IPS-18a (cell line): Measurements from ENCODE around the gene RACK1.

Experiments used
- H3K27ac ChIP-seq: one replicate; pipeline ENCODE4 v1.5.1; 2013; ENCODE audit warnings: low read length
- H3K27me3 ChIP-seq: one replicate; pipeline ENCODE4 v1.6.1; 2013; ENCODE audit warnings: mild to moderate bottlenecking, low read length; ENCODE audit not compliant: control insufficient read depth, insufficient read depth
- H3K36me3 ChIP-seq: one replicate; pipeline ENCODE4 v1.6.1; 2013; ENCODE audit warnings: low read depth, low read length; ENCODE audit not compliant: control insufficient read depth
- H3K4me1 ChIP-seq: one replicate; pipeline ENCODE4 v1.6.1; 2013; ENCODE audit warnings: low read depth, low read length; ENCODE audit not compliant: control insufficient read depth
- H3K4me3 ChIP-seq: one replicate; pipeline ENCODE4 v1.5.1; 2013; ENCODE audit warnings: low read length
- H3K9ac ChIP-seq: one replicate; pipeline ENCODE4 v1.6.1; 2013; ENCODE audit warnings: mild to moderate bottlenecking, low read length, moderate library complexity
- H3K9me3 ChIP-seq: one replicate; pipeline ENCODE4 v1.6.1; 2013; ENCODE audit warnings: low read depth, low read length; ENCODE audit not compliant: control insufficient read depth

The RACK1 gene

DNA sequence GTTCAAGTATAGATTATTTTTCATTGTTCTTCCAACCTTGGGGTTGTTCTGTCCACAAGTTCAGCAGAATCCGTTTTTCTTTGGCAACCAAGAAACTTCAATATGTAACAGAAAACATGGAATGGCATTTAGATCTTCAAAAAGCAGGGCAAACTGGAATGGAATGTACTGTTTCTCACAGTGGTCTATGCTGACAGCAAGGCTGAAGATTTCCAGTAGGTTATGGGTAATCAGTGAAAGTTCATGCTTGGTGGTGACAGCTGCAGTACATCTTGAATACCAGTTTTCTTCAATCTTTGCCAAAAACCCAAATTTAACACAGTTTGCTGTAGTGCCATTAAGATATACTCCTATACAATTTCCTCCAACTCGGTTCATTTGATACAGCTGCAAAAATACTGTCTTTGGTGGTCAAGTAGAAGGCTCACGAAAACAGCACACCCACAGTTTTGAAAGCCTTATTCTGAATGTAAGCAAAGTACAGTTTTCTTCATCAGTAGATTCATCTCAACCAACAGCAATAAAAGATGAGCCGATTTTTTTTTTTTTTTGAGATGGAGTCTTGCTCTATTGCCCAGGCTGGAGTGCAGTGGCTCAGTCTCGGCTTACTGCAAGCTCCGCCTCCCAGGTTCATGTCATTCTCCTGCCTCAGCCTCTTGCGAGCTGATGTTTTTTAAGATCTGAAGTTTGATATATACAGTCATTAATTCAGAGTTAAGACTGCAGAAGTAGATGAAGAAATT, 12.3 kb upstream of the RACK1 start:
- H3K27ac ChIP-seq, result no peak overlapping the region
- peaks cover 17% of the 10 kb centered on the region for H3K4me1 ChIP-seq
- no peak overlapping the region for H3K9ac ChIP-seq
- no peak overlapping the region for H3K4me3 ChIP-seq
- H3K9me3 ChIP-seq, result no peaks in the 10 kb centered on the region
- H3K27me3 ChIP-seq, result no peaks in the 10 kb centered on the region
- peaks cover 30% of the 10 kb centered on the region for H3K36me3 ChIP-seq

DNA sequence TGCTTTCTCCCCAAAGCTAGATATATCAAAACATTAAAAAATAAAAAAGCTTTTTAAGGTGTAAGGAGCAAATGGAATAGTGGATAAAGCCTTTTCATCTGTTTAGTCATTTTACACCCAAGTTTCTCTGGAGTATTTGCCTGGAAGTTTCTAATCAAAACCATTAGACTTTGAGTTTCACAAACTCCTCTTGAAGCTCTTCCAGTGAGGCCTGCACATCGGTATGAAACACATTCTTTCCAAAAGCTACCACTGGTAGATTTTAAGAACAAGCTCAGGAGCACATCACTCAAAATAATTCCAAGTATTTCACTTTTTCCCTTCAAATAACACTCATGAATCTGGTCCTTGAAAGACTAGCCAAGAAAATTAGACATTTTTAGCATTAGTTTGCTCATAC, 11.6 kb upstream of the RACK1 start:
- H3K36me3 ChIP-seq, result peaks cover 30% of the 10 kb centered on the region
- H3K4me1 ChIP-seq, result peaks cover 15% of the 10 kb centered on the region
- H3K9ac ChIP-seq, result no peak overlapping the region
- H3K4me3 ChIP-seq, result no peak overlapping the region
- no peaks in the 10 kb centered on the region for H3K9me3 ChIP-seq
- H3K27ac ChIP-seq, result no peak overlapping the region
- no peaks in the 10 kb centered on the region for H3K27me3 ChIP-seq

DNA sequence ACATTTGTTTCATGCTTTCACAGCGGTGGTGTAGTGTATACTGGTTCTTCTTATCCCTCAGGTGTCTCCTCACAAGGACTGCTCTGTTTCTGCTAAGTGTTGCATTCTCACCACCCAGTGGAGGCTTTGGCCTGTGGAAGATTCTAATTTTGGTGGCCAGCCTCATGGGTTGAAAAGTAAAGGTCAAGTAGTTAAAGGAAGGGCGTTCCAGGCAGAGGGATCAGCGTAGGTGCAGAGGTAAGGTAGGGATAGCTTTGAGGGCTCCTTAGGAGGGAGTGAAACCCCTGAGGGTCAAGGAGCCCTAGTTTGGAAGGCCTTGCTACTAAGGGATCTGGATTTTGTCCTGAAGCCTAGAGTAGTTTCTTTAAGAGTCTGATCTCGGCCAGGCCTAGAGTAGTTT, 4.6 kb upstream of the RACK1 start:
- Histone ChIP-seq H3K4me1 (peaks cover 11% of the 10 kb centered on the region), H3K9me3 (no peaks in the 10 kb centered on the region), H3K27ac (no peak overlapping the region), H3K27me3 (no peaks in the 10 kb centered on the region), H3K4me3 (peak overlapping the region; percentile 85), H3K9ac (peak overlapping the region; percentile 91), H3K36me3 (peaks cover 5% of the 10 kb centered on the region)

DNA sequence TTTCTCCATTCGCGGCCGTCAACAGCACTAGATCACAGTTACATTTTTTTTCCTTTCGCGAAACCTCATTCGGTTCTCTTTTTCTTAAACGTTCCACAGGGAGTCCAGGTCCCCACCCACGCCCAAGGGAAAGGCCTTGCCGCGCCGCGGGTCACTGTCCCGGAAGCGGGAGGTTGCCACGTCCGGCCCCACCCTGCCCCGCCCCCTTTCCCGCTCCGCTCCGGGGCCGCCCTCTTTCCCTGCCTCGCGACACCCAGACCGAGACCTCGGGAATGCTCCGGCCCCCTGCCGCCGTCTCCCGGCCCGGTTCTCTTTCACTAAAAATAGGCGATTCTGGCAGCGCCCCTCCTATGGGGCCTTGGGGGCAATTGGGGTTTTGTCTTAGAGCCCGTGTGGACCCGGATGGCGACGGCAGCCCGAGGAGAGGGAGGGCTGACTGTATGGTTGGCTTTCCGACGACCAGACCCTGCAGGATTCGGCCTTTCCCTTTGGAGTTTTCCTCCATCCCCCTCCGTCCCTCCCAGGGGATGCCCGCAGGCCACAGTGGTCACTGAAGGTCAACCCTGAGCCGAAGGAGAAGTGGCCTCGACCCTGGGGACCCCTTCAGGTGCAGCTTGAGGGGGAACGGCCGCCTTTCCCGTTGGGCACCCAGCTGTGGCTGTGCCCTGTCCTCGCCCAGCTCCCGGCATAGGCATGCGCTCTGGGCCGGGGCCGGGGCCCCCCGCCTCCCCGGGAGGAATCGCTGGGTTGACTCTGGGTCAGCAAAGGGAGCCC, 2.8 kb upstream of the RACK1 start:
- peak overlapping the region; percentile 85 for H3K4me3 ChIP-seq
- H3K27me3 ChIP-seq, result no peaks in the 10 kb centered on the region
- peaks cover 20% of the 10 kb centered on the region for H3K4me1 ChIP-seq
- peak overlapping the region; percentile 69 for H3K27ac ChIP-seq
- peak overlapping the region; percentile 91 for H3K9ac ChIP-seq
- no peaks in the 10 kb centered on the region for H3K9me3 ChIP-seq
- H3K36me3 ChIP-seq, result peaks cover 18% of the 10 kb centered on the region

DNA sequence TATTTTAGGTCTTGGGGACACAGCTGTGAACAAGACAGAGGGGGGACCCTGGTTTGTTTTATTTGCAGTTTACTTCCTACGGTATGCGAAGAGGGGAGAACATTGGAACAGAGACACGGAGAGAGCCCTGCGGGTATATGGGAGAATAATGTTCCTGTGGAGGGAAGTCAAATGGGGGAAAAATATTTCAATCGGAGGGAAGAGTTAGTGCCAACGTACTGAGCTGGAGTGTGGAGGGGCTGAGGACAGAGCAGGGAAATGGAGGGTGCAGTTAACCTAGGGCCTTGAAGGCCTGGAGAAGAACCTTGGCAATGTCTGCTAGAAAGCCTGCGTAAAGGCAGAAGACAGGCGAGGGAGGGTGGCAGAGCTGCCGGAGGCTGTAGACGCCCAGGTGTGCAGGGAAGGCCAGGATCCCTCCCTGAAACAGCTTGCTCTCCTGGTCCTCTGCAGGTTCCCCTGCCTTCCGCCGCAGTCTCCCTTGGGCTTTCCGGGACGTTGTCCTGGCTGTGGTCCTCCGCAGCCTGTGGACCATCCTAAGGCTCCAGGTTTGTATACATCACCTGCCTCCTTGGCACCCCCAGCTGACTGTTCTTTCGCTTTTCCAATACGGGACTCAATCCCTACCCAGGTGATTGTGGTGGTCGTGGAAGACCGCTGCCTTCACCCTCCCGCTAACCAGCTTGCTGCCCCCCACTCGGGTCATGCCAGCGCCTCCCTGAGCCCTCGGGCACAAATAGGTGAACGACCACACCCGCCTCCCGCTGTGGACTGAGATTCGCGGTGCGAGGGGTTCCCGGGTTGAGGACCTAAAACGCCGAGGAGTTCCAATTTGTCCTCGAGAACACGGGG, 1.9 kb upstream of the RACK1 start:
- peaks cover 20% of the 10 kb centered on the region for H3K4me1 ChIP-seq
- H3K4me3 ChIP-seq, result peak overlapping the region; percentile 85
- H3K9ac ChIP-seq, result peak overlapping the region; percentile 91
- H3K27me3 ChIP-seq, result no peaks in the 10 kb centered on the region
- H3K27ac ChIP-seq, result no peak overlapping the region
- peaks cover 24% of the 10 kb centered on the region for H3K36me3 ChIP-seq
- no peaks in the 10 kb centered on the region for H3K9me3 ChIP-seq

DNA sequence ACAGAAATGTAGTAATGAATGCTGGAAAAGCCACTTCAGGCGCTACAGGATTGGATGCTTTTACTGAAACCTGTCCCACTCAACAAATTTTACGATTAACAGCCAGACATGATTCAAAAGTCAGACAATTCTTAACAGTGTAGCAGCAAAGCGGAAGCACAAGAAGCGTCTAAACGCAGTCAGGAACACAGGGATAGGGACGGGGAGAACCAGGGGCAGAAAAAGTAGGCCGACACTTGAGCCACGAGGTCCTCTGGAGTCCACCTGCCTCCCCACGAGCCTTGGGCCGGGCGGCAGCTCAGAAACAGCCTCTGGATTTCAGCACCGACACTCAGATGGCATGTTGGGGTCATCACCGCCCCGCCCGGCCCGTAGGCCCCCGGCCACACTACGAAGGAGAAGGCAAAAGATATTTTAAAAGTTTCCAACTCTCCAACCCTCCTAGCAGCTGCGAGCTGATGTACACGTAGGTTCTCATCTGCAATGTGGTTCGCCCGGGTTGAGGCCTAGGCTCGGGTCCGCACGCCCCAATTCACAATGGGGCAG, 615 bp downstream of the RACK1 start:
- Histone ChIP-seq H3K9ac (peak overlapping the region; percentile 96), H3K27me3 (no peaks in the 10 kb centered on the region), H3K27ac (peak overlapping the region; percentile 86), H3K4me1 (peaks cover 19% of the 10 kb centered on the region), H3K4me3 (peak overlapping the region; percentile 97), H3K36me3 (peaks cover 47% of the 10 kb centered on the region), H3K9me3 (no peaks in the 10 kb centered on the region)

DNA sequence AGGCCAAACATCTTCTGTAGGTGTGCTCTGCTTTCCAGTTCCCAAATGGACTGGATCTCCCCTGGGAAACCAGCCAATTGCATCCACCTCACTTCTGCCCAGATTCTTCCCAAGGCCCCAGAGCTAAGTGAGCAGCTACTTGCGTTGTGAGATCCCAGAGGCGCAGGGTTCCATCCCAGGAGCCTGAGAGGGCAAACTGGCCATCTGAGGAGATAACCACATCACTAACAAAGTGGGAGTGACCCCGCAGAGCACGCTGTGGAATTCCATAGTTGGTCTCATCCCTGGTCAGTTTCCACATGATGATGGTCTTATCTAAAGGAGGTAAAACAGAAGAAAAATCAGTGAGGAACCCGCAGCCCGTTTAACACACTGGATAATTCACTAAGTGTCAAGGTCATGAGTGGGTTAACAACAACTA, 1.7 kb downstream of the RACK1 start:
- Histone ChIP-seq H3K36me3 (peaks cover 57% of the 10 kb centered on the region), H3K4me1 (peaks cover 17% of the 10 kb centered on the region), H3K9me3 (no peaks in the 10 kb centered on the region)

DNA sequence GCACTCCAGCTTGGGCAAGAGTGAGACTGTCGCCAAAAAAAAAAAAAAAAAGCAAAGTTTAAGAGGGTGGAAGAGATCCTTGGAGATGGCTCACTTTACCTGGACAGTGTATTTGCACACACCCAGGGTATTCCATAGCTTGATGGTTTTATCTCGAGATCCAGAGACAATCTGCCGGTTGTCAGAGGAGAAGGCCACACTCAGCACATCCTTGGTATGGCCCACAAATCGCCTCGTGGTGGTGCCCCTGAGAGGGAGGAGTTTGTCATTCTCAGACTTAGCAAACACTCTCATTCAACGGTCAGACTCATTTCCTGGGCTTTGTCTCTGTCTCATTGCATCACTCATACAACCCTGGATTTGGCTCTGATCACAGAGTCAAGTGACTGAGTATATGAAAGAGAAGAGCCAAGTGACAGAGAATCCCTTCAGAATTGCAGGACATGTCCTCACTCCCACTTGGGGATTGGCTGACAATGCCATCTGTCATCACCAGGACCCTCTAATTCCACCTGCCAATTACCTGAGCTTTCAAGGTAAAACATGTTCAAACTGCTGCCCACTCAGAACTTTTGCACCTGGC, 2.2 kb downstream of the RACK1 start:
- Histone ChIP-seq H3K27ac (no peak overlapping the region), H3K9me3 (no peaks in the 10 kb centered on the region), H3K27me3 (no peaks in the 10 kb centered on the region), H3K9ac (peak overlapping the region; percentile 96), H3K4me1 (peaks cover 17% of the 10 kb centered on the region), H3K36me3 (peaks cover 63% of the 10 kb centered on the region), H3K4me3 (peak overlapping the region; percentile 97)

More for the DNA sequence above, 1.7 kb downstream of the RACK1 start:
- H3K27ac ChIP-seq, result no peak overlapping the region
- peak overlapping the region; percentile 97 for H3K4me3 ChIP-seq
- no peaks in the 10 kb centered on the region for H3K27me3 ChIP-seq
- peak overlapping the region; percentile 96 for H3K9ac ChIP-seq

DNA sequence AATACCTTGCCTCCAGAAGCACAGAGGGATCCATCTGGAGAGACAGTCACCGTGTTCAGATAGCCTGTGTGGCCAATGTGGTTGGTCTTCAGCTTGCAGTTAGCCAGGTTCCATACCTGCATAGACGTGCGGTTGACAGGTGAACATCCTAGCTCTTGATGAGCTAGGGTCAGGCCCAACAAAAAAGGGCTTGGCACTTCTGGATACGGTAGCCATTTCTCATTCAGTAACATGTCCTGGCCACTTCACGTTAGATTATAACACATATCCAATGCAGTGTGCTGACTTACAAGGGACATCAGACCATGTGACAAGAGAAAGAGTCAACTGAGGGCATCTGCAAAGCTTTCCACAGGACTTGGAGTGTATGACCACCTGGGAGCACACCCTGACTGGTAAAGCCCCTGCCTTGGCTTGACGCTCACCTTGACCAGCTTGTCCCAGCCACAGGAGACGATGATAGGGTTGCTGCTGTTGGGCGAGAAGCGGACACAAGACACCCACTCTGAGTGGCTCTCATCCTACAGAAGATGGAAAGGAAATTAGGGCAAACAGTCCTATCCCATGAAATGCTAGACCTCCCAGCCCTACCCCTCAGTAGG, 4.5 kb downstream of the RACK1 start:
- H3K27ac ChIP-seq, result no peak overlapping the region
- H3K9me3 ChIP-seq, result no peaks in the 10 kb centered on the region
- H3K4me1 ChIP-seq, result peaks cover 10% of the 10 kb centered on the region
- H3K4me3 ChIP-seq, result no peak overlapping the region
- H3K9ac ChIP-seq, result no peak overlapping the region
- peaks cover 78% of the 10 kb centered on the region for H3K36me3 ChIP-seq
- no peaks in the 10 kb centered on the region for H3K27me3 ChIP-seq

DNA sequence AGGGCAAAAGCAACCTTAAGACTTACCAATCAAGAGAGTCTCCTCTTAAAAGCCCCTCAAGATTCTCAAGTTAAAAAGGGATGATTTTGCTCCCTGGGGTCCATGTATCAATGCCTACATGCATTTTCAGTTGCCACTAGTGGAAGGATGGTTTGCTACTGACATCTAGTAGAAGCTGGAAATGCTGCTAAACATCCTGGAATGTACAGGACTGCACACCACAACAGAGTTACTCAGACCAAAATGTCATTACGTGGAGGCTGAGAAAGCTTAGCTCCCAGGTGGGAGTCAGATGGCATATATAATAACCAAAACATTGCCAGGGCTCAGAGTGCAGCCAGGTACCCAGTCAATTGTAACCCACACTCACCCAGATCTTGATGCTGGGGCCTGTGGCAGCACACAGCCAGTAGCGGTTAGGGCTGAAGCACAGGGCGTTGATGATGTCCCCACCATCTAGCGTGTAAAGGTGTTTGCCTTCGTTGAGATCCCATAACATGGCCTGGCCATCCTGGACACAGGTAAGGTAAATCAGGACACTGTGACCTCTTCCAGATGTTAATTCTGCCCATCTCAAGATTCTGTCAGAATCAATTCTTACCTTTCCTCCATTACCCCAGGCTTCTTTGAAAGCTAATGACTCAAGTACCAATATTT, 5.8 kb downstream of the RACK1 start:
- Histone ChIP-seq H3K4me3 (no peak overlapping the region), H3K9me3 (no peaks in the 10 kb centered on the region), H3K27ac (no peak overlapping the region), H3K4me1 (peaks cover 10% of the 10 kb centered on the region), H3K27me3 (no peaks in the 10 kb centered on the region), H3K9ac (no peak overlapping the region), H3K36me3 (peaks cover 78% of the 10 kb centered on the region)
